Endodermal cell (in vitro differentiated cells): ENCODE measurements around the gene NFX1. TPM values are rescaled to one million over a fixed set of nuclear protein-coding genes. Genes with fewer than 3 reads are reported as not detected.

ENCODE experiments used
- DNase-seq: peaks from one replicate; pipeline ENCODE4 v3.0.0-alpha.2; 2017
- H3K27ac ChIP-seq: 2 replicates; pipeline ENCODE4 v1.5.1; 2013; ENCODE audit warnings: mild to moderate bottlenecking, low read depth, low read length, moderate library complexity
- H3K27me3 ChIP-seq: 2 replicates; pipeline ENCODE4 v1.6.1; 2013; ENCODE audit warnings: mild to moderate bottlenecking, low read length, moderate library complexity; ENCODE audit not compliant: insufficient read depth, control insufficient read depth, poor library complexity, severe bottlenecking
- H3K36me3 ChIP-seq: 2 replicates; pipeline ENCODE4 v1.7.0; 2013; ENCODE audit warnings: mild to moderate bottlenecking, low read length, moderate library complexity; ENCODE audit not compliant: control insufficient read depth, insufficient read depth
- H3K4me1 ChIP-seq: one replicate; pipeline ENCODE4 v1.7.0; 2013; ENCODE audit warnings: low read length; ENCODE audit not compliant: control insufficient read depth, insufficient read depth
- H3K4me3 ChIP-seq: 2 replicates; pipeline ENCODE4 v1.5.1; 2013; ENCODE audit warnings: mild to moderate bottlenecking, low read length, moderate library complexity
- H3K9ac ChIP-seq: 2 replicates; pipeline ENCODE4 v1.6.1; 2013; ENCODE audit warnings: mild to moderate bottlenecking, low read length, moderate library complexity; ENCODE audit not compliant: poor library complexity, severe bottlenecking; ENCODE audit errors: extremely low read depth
- H3K9me3 ChIP-seq: 2 replicates; pipeline ENCODE4 v1.6.1; 2013; ENCODE audit warnings: mild to moderate bottlenecking, low read length, moderate library complexity; ENCODE audit not compliant: control insufficient read depth
- H3K27ac Mint-ChIP-seq: 2 replicates; pipeline ENCODE4 v1.8.0; 2020; ENCODE audit warnings: mixed read lengths
- H3K27me3 Mint-ChIP-seq: 2 replicates; pipeline ENCODE4 v1.8.0; 2021; ENCODE audit warnings: mild to moderate bottlenecking, mixed read lengths; ENCODE audit not compliant: insufficient read depth
- H3K36me3 Mint-ChIP-seq: 2 replicates; pipeline ENCODE4 v1.8.0; 2020; ENCODE audit warnings: low read depth, mixed read lengths
- H3K4me1 Mint-ChIP-seq: 2 replicates; pipeline ENCODE4 v1.8.0; 2020; ENCODE audit warnings: mixed read lengths
- H3K4me3 Mint-ChIP-seq: 2 replicates; pipeline ENCODE4 v1.8.0; 2020; ENCODE audit warnings: mild to moderate bottlenecking, moderate library complexity, mixed read lengths
- H3K9me3 Mint-ChIP-seq: 2 replicates; pipeline ENCODE4 v1.8.0; 2020; ENCODE audit warnings: mild to moderate bottlenecking, mixed read lengths
- WGBS, 2 experiments: methylation state at CpG; one replicate each; pipeline versions ENCODE4 v1.1.5 to v1.1.7; 2013; ENCODE audit warnings: missing lambda C conversion rate in 2 of 2, mixed read lengths in 1 of 2; ENCODE audit not compliant: insufficient coverage in 1 of 2, insufficient read length in 1 of 2; 5-methylcytosine and 5-hydroxymethylcytosine counted together
- total RNA-seq, 2 donors: library from RNA; stranded (reverse); fragmentation: NEBNext Ultra II Directional in 1 of 2; extraction: Animal tissue kit (Norgen Biotek cat#: 25700) in 1 of 2; gene quantifications; 2 replicates in 1 of 2; 3 replicates in 1 of 2; pipeline ENCODE4 v1.2.1, GENCODE V29; 2021
- TF ChIP-seq, protein P1 (sequence below): fragments of 200-600 bp; sonication (generic); conservative IDR thresholded peaks from 2 replicates; pipeline ENCODE4 v1.5.0; 2021; ENCODE audit warnings: antibody characterized with exemption, mild to moderate bottlenecking

NFX1 gene
- total RNA-seq, 2 donors from 2014 or later = 23.1 to 24.0 TPM

DNA sequence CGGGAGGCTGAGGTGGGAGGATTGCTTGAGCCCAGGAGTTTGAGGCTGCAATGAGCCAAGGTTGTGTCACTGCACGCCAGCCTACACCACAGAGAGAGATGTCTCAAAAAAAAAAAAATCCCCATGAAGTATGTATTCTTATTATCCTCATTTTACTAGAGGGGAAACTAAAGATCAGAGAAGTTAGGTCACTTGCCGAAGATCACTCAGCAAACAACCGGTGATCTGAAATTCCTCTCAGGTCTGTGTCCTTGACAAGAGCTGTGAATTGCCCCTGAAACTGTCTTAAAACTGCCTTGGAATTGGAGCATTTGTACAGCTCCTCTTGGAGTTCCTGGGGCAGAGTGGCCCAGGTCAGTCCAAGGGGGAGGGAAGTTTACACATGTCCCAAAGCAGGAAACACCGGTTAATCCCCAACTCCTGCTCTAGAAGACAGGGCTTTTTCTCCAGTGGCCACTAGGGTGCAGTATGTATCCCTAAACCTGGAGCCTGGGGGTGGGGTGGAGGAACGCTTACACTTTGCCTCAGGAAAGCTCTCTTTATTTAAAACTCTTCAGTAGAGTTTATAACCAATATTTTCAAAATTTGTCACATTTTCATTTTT is 84.4 kb downstream of the NFX1 start:
- Mint-ChIP-seq H3K4me3 (peak overlapping the region; percentile 15), H3K27me3 (no peaks in the 10 kb centered on the region), H3K36me3 (peaks cover 3% of the 10 kb centered on the region), H3K4me1 (peaks cover 24% of the 10 kb centered on the region), H3K9me3 (no peaks in the 10 kb centered on the region), H3K27ac (peak overlapping the region; percentile 89)
- Histone ChIP-seq H3K9me3 (no peaks in the 10 kb centered on the region), H3K36me3 (peaks cover 20% of the 10 kb centered on the region), H3K27ac (peak overlapping the region; percentile 87), H3K27me3 (no peaks in the 10 kb centered on the region), H3K9ac (no peak overlapping the region), H3K4me1 (no peaks in the 10 kb centered on the region), H3K4me3 (no peak overlapping the region)
- 69 to 94% methylated on average over 3 to 6 of the region's 6 CpGs for WGBS, 2 experiments
- TF ChIP-seq, protein P1, sequence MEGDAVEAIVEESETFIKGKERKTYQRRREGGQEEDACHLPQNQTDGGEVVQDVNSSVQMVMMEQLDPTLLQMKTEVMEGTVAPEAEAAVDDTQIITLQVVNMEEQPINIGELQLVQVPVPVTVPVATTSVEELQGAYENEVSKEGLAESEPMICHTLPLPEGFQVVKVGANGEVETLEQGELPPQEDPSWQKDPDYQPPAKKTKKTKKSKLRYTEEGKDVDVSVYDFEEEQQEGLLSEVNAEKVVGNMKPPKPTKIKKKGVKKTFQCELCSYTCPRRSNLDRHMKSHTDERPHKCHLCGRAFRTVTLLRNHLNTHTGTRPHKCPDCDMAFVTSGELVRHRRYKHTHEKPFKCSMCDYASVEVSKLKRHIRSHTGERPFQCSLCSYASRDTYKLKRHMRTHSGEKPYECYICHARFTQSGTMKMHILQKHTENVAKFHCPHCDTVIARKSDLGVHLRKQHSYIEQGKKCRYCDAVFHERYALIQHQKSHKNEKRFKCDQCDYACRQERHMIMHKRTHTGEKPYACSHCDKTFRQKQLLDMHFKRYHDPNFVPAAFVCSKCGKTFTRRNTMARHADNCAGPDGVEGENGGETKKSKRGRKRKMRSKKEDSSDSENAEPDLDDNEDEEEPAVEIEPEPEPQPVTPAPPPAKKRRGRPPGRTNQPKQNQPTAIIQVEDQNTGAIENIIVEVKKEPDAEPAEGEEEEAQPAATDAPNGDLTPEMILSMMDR = peak; percentile 97
- DNase-seq = peak; percentile 92

DNA sequence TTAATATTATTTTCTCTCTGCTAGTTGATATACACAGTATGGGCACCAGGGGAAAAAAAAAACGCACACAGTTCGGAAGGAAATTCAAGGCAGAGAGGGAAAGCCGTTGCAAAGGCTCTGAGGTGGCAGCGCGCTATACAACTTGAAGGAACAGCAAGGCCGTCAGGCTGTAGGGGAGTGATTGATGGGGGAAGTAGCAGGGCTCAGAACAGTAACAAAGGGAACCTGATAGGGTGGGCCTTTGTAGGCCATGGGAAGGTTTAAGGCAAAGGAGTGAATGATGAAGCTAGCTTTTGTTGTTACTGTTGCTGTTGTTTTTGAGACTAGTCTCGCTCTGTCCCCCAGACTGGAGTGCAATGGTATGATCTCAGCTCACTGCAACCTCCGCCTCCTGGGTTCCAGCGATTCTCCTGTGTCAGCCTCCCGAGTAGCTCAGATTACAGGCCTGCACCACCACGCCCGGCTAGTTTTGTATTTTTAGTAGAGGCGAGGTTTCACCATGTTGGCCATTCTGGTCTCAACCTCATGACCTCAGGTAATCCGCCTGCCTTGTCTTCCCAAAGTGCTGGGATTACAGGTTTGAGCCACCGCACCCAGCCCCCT is 85.0 kb downstream of the NFX1 start:
- 50 to 69% methylated on average over 13 to 15 of the region's 15 CpGs for WGBS, 2 experiments
- Histone ChIP-seq H3K36me3 (peaks cover 14% of the 10 kb centered on the region), H3K4me3 (no peak overlapping the region), H3K27ac (peak overlapping the region; percentile 87), H3K9me3 (no peaks in the 10 kb centered on the region), H3K9ac (no peak overlapping the region), H3K27me3 (no peaks in the 10 kb centered on the region), H3K4me1 (no peaks in the 10 kb centered on the region)
- no peaks in the 10 kb centered on the region for H3K27me3 Mint-ChIP-seq
- H3K4me1 Mint-ChIP-seq = peaks cover 24% of the 10 kb centered on the region
- H3K9me3 Mint-ChIP-seq = no peaks in the 10 kb centered on the region
- DNase-seq = peak; percentile 77
- TF ChIP-seq, protein P1 = peak; percentile 13
- no peaks in the 10 kb centered on the region for H3K36me3 Mint-ChIP-seq
- H3K27ac Mint-ChIP-seq = peak overlapping the region; percentile 89
- peak overlapping the region; percentile 15 for H3K4me3 Mint-ChIP-seq

DNA sequence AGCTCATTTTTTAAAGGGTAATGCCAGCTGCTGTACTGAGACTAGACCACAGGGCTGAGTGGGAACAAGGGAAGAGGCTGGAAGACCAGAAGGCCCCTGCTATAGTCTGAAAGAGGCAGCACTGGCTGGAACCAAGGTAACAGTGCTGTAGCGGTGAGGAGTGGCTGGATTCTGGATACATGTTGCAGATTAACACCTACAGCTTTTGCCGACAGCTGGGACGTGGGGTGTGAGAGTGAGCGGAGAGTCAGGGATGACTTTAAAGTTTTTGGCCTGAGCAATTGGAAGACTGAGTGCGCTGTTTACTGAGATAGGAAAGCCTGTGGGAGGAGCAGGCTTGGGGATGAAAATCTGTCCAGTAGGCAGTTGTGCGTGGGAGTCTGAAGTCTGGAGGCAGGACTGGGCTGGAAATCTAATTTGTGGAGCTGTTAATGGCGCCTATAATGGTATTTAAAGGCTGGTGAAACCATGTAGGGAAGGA is 85.6 kb downstream of the NFX1 start:
- H3K27ac ChIP-seq = peak overlapping the region; percentile 87
- no peaks in the 10 kb centered on the region for H3K9me3 ChIP-seq
- Mint-ChIP-seq H3K27me3 (no peaks in the 10 kb centered on the region), H3K36me3 (no peaks in the 10 kb centered on the region), H3K27ac (peak overlapping the region; percentile 89), H3K4me1 (peaks cover 28% of the 10 kb centered on the region), H3K9me3 (no peaks in the 10 kb centered on the region), H3K4me3 (no peak overlapping the region)
- no peak overlapping the region for H3K9ac ChIP-seq
- H3K4me3 ChIP-seq = no peak overlapping the region
- TF ChIP-seq, protein P1 = no peak
- no peaks in the 10 kb centered on the region for H3K27me3 ChIP-seq
- H3K4me1 ChIP-seq = no peaks in the 10 kb centered on the region
- 94 to 98% methylated on average over 7 of the region's 7 CpGs for WGBS, 2 experiments
- H3K36me3 ChIP-seq = peaks cover 9% of the 10 kb centered on the region
- no peak for DNase-seq
